Heart left ventricle (tissue), 13 donors: ENCODE data around the gene TLE4.

Source experiments
- CTCF ChIP-seq, 12 donors: fragments of 200-600 bp; sonication (generic) in 4 of 12; IDR thresholded peaks; one replicate each; pipeline versions ENCODE4 v1.5.0 to v1.8.0; 2018 to 2022; ENCODE audit warnings: antibody characterized with exemption in 12 of 12, mild to moderate bottlenecking in 5 of 12
- POLR2A ChIP-seq, 2 donors: fragments of 450-650 bp; IDR thresholded peaks; one replicate each; pipeline ENCODE4 v1.6.1; 2017; ENCODE audit warnings: antibody characterized with exemption in 2 of 2, mild to moderate bottlenecking in 2 of 2, moderate library complexity in 2 of 2
- donor health status: ischemic (EF 13 %, LVEDD 7.1; RV severe dilation, severe dysfunction).
- donor health status: DM: no; HTN: yes; CAD: no.
- donor health status: DM: no; HTN: no; CAD: no.
- donor health status: ischemic (EF 25% LVEDD 6.9; RV normal size, moderate dysfunction).
- donor health status: ischemic (EF 25% LVEDD 5.7; RV mildly dilated, moderate dysfunction).
- donor health status: ischemic (EF 35%, LVEDD 5.7; RV mildly dilated, moderate dysfunction).
- donor health status: nonischemic (EF 11% LVEDD 7.7; RV severe dilation, severe dysfunction).
- donor health status: DM: yes; HTN: yes; CAD: no.
- donor health status: PGD.
- donor health status: ischemic (EF 29% LVEDD 5.4; RV normal size, mild dysfunction).
- donor health status: nonischemic (EF 23%, LVEDD 6.1; RV moderate dilation, normal function).

- no peak for TF ChIP-seq POLR2A (IDR thresholded peaks at IDR 0.05)
- TF ChIP-seq CTCF (IDR thresholded peaks at IDR 0.05) = no peak
Measured at GRCh38 chr9:79757074-79757473, 185.3 kb downstream of the TLE4 start.
